ENCODE results near the gene IPP. TPM values are rescaled to one million over a fixed set of nuclear protein-coding genes. Genes with fewer than 3 reads are reported as not detected.
"Not testable (repeated sequence)": the region's sequence is repeated elsewhere in the genome, so short reads cannot be mapped to it uniquely, and the experiment has no call there.

IPP gene
- 13.7 and 18.4 TPM in 2 replicates for total RNA-seq
- 16.8 TPM for polyA plus RNA-seq (2012)

DNA sequence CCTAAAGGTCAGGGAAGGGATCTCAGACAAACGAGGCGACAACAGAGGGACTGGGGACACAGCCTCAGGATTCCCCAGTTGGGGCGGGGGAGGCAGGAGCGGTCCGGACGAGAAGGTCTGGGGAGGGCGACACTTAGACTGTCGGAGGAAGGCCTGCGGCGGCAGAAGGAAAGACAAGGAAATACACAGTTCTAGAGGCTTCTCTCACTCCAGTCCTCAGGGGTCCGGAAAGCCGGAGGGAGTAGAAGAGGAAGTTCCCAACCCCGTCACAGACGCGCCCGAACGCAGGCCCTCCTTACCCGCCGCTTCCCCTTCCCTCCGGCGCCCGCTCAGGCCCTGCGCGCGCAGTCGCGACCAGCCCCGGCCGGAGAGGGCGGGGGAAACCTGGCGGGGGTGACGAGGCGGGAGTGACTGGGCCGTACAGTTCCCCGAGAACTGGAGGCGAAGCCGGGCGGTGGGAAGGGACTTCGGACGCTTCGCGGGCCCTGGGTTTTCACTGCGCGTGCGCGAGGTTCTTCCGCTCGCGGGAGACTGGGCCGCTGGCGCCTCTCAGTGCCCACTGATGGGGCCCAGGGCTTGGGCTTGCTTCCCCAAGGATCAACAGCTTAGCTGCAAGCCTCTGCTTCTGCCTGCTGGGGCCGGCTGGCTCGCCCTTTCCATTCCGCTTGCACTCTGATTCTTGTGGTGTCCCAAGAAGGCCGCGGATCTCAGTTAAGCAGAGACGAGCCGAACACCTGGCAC, at the start of gene IPP:
TSS of gene IPP (minus strand) at position 356 of the 741 bp plus-strand sequence. CDS start 4,242 bp downstream, outside the sequence.
- peak; percentile 98 for DNase-seq (ENCODE audit: low read depth)

DNA sequence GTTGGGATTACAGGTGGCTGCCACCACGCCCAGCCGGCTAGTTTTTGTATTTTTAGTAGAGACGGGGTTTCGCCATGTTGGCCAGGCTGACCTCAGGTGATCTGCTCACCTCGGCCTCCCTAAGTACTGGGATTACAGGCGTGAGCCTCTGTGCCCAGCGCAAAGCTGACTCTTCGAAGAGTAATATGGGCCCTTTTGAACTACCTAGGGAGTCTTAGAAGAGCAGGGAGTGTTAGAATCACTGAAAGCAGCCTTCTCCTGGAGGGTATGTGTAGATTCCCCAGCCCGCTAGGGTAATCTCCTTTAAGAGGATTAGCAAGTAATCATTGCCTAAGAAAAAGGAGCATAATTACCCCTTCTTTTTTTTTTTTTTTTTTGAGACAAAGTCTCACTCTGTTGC, 46.5 kb upstream of the IPP start:
- no peak for DNase-seq (ENCODE audit: low read depth)

DNA sequence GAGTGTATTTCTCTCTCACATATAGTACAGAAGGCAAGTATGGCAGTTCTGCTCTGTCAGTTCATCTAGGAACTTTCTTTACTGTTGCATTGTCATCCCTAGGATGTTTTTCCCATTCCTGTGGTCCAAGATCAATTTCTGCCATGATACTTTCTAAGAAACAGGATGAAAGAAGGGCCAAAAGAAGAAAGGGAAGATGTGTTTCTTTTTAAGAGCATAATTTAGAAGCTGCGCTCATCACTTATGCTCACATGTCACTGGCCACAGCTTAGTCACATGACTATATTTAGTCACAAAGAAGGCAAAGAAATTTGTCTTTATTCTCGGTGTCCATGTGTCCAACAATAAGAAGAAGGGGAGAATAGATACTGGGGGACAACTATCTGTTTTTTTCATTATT, 45.9 kb upstream of the IPP start:
- DNase-seq (ENCODE audit: low read depth), result peak; percentile 63

DNA sequence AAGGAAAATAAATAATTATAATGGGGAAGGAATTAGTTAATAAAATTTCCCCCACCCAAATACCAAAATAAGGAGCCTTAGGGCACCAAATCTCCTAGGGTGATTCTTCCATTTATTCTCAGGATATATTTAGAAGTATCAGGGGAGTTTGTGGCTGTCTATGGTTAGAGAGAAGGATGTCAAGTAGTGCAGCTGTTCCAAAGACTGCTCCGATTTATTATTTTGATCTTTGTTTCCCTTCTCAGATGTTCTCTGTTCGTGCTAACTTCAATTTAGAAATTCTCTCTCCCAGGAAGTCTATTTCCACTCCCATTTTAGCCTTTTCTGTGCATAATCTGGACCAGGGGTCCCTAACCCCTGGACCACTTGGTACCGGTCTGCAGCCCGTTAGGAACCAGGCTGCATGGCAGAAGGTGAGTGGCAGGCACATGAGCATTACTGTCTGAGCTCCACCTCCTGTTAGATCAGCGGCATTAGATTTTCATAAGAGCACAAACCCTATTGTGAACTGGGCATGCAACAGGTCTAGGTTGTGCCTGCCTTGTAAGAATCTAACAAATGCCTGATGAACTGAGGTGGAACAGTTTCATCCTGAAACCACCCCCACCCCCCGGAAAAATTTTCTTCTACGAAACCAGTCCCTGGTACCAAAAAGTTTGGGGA, 43.6 kb upstream of the IPP start:
- DNase-seq (ENCODE audit: low read depth), result peak; percentile 84

DNA sequence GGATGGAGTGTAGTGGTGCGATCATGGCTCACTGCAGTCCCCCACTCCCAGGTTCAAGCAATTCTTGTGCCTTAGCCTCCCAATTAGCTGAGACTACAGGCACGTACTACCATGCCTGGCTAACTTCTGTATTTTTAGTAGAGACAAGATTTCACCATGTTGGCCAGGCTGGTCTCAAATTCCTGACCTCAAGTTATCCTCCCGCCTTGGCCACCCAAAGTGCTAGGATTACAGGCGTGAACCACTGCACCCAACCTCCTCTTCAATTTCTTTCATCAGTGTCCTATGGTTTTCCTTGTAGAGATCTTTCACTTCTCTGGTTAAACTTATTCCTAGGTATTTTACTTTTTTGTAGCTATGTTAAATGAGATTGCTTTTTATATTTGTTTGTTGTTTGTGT, 42.3 kb upstream of the IPP start:
- DNase-seq (ENCODE audit: low read depth), result peak; percentile 47

DNA sequence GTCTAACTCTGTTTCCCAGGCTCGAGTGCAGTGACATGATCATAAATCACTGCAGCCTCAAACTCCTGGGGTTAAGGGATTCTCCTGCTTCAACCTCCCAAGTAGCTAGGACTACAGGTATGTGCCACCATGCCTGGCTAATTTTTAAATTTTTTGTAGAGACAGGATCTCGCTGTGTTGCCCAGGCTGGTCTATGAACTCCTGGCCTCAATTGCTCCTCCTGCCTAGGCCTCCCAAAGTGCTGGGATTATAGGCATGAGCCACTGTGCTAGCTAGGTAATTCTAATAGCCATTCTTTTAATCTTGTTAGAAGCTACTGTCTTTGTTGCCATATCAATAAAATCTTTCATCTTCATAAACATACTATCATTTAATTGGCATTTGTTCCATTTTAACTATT, 39.1 kb upstream of the IPP start:
- no peak for DNase-seq (ENCODE audit: low read depth)

DNA sequence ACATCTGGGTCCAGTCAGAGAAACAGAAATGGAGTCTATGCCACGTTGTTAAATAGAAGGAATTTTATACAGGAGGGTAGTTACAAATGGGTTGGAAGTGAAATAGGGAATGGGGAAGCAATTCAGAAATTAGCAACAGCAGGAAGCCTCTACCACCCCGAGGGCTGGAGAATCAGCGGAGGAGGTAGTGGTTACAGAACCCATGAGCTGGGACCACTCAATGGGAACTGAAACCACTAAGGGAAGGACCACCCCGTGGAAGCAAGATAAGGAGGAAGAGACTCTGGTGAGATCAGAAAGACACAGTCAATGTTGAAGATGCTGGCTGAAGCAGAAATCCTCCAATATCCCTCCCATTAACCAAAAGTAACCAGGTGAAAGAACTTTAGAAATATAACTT, 37.5 kb upstream of the IPP start:
- DNase-seq (ENCODE audit: low read depth), result no peak

DNA sequence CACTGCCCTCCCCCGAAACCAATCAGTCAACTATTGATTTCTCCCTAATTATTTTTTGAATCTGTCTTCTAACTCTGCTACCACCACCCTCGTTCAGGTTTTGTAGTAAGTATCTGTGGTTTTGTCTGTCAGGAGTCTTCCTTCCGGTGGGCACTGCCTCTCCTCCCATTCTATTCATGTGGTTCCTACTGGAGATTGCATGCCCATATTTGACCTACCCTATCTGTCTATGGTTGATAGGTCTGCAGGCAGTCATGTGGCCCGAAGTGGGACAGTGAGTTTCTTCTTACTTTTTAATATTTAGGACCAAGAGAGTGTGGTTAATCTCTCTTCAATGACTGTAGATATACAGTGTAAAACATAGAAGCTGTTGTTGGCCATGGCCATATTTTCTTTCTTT, 35.1 kb upstream of the IPP start:
- no peak for DNase-seq (ENCODE audit: low read depth)

DNA sequence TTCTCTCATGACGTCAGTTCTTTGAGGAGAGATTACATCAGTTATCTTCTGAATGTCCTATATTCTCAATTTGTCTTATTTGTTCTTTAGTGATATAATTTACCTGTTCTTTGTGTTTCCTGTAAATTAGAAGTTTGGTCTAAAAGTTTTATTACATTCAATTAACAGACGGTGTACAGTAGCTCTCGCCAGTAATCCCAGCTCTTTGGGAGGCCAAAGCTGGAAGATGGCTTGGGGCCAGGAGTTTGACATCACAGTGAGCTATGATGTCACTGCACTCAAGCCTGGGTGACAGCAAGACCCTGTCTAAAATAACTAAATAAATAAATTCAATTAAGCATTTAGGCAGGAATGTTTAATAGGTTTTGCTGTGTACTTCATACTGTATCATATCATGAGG, 25.3 kb upstream of the IPP start:
- no peak for DNase-seq (ENCODE audit: low read depth)

DNA sequence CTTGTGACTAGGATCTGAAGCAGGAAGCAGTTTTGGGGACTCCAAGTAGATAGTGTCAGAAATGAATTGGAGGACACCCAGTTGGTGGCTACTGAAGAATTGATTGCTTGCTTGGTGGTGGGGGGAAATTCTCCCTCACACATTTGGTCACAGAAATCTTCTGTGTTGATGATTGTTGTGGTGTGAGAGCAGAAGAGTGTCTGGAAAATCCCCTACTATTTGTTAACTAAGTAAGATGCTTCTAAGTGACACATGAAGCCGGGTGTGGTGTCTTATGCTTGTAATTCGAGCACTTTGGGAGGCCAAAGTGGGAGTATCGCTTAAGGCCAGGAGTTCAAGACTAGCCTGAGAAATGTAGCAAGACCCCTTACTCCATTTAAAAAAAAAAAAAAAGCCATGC, 22.5 kb upstream of the IPP start:
- DNase-seq (ENCODE audit: low read depth), result no peak

DNA sequence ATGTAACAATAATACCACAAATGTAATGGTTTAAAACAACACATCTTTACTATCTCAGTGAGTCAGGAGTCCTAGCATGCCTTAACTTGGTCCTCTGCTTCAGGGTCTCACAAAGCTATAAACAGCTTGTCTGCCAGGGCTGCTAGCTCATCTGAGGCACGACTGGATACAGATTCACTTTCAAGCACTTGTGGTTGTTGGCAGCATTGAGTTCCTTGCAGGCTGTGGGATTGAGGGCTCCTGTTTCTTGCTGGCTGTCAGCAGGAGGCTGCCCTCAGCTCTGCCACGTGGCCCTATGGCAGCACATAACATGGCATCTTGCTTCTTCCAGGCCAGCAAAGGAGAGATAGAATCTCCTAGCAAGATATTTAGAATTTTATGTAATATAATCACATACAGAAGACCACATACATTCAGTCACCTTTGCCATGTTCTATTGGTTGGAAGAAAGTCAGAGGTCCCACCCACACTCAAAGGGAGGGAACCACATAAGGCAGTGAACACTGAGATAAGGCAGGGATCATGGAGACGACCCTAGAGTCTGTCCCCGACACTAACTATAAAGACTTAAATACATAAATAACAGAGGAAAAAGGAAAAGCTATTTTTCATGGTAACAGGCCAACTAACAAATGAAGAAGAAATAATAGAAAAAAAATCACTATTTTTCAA, 18.9 kb upstream of the IPP start:
- peak; percentile 90 for DNase-seq (ENCODE audit: low read depth)

DNA sequence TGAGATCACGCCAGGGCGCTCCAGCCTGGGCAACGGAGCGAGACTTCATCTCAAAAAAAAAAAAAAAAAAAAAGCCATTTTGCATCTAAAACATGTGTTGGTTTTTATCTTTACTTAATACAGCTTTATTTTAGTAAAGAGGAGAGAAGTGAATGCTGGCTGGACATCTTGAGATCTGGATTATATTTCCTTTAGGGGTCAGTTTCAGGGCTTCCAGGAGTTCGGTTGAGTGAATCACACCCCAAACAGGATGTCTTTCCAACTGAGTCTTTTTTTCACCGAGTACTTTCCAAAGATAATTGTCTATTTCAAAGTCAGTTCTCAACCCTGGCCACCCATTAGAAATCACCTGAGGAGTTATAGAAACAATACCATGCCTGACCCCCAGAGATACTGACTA, 16.6 kb upstream of the IPP start:
- peak; percentile 34 for DNase-seq (ENCODE audit: low read depth)

DNA sequence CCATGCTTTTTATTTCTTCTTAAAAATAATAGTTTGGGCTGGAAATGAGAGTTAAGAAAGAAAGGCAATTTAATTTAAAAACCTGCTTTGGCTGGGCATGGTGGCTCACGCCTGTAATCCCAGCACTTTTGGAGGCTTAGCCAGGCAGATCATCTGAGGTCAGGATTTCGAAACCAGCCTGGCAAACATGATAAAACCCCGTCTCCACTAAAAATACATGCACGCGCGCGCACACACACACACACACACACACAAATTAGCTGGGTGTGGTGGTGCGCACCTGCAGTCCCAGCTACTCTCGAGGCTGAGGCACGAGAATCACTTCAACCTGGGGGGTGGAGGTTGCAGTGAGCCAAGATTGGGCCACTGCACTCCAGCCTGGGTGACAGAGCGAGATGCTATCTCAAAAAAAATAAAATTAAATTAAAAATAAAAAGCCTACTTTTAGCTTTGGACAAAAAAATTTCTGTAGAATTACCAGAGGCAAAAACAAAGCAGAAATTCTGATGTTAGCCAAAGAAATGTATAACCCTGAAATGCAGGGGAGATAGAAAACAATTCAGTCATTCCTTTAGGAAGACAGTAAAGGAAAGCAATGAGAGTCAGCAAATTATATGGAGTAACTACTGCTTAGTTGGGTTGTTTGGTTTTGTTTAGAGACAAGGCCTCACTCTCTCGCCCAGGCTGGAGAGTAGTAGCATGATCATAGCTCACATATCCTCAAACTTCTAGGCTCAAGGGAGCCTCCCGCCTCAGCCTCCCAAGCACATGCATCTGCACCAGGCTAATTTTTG, 15.7 kb upstream of the IPP start:
- DNase-seq (ENCODE audit: low read depth), result no peak

DNA sequence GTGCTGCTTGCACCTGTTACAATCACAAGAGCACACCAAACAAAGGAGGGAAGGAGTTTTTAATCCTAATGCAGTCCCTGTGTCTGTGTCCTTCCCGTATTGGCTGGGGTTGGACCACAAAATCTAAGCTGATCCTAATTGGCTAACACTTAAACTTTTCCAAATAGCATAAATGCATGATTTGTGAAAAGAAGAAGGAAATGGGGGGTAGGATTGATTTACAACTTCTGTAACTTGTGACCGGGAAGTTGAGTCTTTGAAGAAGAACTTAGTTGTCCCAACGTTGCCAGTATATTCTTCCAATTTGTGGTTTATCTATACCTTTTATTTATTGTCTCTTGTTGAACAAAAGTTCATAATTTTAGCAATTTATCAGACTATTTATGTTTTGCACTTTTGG, 11.8 kb upstream of the IPP start:
- DNase-seq (ENCODE audit: low read depth), result no peak

DNA sequence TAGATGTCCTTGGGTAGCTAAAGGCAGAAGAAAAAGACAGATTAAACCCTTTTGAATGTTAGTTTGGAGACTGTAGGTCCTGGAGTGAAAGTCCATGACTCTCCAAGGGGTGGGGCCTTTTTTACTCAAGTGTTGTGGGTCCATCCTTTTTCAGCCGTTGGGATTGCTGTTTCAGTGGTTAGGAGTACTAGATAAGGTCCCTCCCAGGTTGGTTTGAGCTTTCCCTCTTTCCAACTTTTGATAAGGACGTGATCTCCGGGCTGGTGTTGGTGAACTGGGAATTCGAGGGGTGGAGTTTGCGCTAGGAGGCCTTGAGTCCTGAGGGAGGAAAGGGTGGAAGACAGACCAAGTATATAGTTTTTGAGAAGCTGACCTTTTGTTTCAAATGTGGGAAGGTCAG, 5.2 kb upstream of the IPP start:
- no peak for DNase-seq (ENCODE audit: low read depth)

DNA sequence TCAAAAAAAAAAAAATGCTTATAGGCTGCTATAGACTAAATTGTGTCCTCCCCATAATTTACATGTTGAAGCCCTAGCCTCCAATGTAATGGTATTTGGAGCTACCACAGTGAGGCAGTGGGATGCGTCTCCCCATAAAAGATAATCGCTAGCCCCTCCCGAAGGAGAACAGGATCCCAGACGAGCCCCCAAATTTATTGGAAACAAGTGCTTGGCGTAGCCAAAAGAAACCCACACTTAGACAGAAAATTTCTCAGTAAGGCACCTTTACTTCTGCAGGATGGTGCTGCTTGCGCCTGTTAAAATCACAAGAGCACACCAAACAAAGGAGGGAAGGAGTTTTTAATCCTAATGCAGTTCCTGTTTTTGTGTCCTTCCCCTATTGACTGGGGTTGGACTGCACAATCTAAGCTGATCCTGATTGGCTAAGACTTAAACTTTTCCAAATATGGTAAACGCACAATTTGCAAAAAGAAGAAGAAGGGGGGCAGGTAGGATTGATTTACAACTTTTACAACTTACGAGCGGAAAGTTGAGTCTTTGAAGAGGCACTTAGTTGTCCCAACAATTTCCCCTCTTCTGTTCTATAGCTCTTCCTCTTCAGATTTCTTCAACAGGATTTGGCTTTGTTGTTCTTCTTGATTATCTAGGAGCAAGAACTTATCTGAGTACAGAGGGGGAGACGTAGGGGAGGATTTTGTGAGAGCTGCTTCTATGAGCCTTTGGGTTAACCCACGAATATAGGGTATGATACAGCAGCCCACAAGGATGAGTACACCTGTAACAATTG, 3.0 kb upstream of the IPP start:
- no peak for DNase-seq (ENCODE audit: low read depth)

DNA sequence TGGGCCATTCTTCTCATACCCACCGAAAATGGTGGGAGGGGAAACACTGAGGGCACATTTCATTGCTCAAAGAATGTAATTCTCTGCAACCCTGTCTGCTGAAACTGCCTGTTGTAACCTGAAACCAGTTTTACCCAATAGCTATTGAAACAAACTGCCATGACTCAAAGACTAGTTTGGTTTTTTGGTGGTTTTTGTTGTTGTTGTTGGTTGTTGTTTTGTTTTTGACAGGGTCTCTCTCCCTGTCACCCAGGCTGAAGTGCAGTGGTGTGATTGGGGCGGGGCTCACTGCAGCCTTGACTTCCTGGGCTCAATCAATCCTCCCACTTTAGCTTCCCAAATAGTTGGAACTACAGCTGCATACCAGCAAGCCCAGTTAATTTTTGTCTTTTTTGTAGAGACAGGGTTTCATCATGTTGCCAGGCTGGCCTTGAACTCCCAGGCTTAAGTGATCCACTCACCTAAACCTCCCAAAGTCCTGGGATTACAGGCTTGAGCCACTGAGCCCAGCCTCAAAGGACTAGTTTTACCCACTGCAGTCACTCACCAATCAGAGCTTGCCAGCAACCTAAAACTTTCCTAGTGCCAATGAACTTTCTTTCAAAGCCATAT, 2.1 kb upstream of the IPP start:
- DNase-seq (ENCODE audit: low read depth), result peak; percentile 17

DNA sequence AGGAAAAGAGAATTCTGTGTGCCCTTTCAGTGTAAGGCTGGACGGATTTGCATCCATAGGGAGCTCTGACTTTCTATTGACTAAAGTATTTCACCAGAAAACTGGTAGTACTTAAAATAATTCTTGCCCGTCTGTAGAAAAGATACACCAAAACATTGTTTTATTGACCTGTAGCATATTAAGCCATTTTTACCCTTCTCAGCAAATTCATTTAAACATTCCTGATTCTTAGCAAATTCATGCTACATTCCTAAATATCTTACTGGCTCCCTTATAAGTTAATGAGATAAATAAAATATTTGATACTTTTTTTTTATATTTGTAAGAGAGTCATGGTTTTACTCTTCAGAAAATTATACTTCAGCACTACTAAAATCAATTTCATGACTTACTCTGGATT, 1.6 kb upstream of the IPP start:
- no peak for DNase-seq (ENCODE audit: low read depth)

DNA sequence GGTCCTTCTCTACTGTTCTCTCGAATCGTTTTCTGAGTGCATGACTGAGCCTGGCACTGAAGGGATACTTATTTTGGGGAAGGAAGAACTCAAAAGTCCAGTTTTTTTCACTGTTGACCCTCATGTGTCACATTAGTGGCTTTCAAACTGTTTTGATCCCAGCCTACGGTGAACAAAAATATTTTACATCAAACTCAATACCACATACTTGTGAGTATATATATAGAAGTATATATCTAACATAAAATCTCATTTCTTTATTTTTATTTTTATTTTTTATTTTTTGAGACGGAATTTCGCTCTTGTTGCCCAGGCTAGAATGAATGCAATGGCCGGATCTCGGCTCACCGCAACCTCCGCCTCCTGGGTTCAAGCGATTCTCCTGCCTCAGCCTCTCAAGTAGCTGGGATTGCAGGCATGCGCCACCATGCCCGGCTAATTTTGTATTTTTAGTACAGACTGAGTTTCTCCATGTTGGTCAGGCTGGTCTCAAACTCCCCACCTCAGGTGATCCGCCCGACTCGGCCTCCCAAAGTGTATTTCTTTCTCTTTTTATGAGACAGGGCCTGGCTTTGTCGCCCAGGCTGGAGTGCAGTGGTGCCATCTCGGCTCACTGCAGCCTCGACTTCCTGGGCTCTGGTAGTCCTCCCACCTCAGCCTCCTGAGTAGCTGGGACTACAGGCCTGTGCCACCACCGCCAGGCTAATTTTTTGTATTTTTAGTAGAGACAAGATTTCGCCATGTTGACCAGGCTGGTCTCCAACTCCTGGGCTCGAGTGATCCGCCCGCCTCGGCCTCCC, 786 bp upstream of the IPP start:
- not testable (repeated sequence) for DNase-seq (ENCODE audit: low read depth)

DNA sequence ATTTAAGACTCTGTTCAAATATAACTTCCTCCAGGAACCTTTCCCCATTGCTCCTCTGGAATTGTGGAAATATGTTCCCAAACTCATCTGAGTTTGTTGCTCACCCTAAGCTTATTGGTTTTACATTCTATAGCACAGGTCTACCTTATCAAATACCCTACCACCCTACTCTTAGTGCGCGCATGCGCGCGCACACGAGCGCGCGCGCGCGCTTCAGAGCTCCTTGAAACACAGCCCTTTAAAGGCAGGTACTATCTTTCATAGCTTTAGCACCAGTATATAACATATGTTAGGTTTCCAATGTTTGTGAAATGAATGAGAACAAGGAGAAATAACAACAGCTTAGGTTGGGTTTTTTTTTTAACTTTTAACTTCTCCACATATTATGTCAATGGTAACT, 3.5 kb downstream of the IPP start:
- no peak for DNase-seq (ENCODE audit: low read depth)

All from myocyte (in vitro differentiated cells).